GM19043 (cell line): ENCODE results near the gene GUCA2A.

Experiments used
- ATAC-seq: cut with Tn5 transposase; IDR thresholded peaks from one replicate; pipeline ENCODE4 v1.9.1; 2021; ENCODE audit warnings: low read depth; ENCODE audit not compliant: unreplicated experiment

Gene GUCA2A

DNA sequence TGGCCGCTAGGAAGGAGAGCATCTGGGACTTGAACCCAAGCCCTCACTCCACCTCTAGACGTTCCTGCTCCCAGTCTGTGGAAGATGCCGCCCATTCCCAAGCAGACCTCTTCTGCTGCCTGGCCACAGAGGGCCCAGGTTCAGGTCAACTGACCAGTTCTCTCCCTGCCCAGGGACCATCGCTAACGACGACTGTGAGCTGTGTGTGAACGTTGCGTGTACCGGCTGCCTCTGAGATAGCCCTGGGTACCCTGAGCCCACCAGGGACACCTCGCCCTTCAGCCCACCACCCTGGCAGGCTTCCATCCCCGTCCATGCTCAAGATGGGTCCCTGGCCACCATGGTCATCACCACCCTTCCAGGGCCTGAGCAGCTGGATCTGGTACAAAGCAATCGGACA is 9.2 kb downstream of the GUCA2A start:
- ATAC-seq = no peak

DNA sequence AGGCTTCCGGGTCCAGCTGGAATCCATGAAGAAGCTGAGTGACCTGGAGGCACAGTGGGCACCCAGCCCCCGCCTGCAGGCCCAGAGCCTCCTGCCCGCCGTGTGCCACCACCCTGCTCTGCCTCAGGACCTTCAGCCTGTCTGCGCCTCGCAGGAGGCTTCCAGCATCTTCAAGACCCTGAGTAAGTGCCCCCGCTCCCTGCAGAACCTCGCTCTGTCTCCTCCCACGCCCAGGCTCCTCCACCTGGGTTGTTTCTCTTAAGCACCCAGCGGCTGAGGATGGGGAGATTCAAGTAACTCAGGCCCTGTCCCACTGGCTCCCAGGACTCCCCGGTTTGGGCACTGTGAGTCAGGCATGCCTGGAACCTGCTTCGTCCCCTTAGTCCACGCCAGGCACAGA is 9.9 kb downstream of the GUCA2A start:
- no peak for ATAC-seq

DNA sequence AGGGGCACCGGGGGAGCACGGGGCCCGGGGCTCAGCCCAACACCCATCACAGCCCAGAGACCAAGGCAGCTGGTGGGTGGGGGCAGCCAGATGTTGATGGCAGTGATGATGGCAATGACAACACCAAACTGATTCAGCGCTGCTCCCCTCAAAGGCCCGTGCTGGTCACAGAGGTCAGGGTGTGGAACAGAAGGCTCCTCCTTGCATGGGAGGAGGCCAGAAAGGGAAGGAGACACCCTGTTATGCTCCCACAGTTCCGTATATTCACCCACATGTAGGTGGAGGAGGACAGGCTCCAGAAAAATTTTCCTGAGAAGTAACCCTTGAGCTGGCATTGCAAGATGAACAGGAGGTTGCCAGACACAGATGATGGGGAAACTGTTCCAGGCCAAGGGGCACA is 10.9 kb downstream of the GUCA2A start:
- no peak for ATAC-seq

DNA sequence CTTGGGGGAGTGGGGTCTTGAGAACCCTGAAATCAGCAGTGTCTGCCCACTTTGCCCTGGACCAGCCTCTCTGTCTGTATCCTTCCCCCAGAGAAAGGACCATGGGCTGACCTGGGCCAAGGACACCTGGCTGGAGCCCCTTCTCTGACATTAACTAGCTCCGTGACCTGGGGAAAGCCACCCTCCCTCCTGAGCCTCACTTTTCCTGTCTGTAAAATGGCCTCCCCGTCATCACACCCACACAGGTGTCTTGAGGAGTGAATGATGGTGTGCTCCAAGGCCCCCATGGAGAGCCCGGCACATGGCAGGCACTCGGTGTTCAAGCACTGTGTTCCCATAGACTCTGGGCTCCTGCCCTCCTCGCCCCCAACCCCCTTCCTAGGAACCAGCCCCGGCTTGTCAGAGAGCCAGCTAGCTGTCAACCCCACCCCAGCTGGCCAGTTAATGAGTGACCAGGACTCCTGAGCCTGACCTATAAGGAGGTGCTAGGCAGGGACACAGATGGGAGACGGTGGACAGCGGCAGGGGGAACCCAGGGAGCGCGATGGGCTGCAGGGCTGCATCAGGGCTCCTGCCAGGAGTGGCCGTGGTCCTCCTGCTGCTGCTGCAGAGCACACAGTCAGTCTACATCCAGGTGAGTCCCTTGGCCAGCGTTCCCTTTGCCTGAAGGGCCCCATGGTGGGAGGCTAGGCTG is 11.5 kb downstream of the GUCA2A start, which contains the start of gene GUCA2B:
Gene GUCA2B, plus strand, starts transcription at position 504 of the 694 bp plus-strand sequence. Its CDS starts 41 bp downstream, at position 545.
- no peak for ATAC-seq

DNA sequence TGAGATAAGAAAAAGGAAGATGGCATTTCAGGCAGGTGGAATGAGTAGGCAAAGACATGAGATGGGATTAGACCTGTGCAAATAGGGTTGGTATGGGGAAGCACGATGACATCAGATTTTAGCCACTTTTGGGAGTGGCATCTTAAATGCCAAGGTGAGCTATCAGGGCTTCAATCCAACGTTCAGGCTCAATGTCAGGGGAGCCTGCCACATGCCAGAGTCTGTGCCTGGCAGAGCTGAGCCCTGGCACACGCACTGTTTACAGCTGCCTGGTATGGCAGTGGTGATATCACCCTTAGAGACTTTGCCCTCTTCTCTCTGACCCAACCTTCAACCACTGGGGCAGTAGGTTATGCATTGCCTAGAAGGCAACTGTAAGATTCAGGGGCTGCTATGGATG is 12.4 kb downstream of the GUCA2A start:
- ATAC-seq = no peak

DNA sequence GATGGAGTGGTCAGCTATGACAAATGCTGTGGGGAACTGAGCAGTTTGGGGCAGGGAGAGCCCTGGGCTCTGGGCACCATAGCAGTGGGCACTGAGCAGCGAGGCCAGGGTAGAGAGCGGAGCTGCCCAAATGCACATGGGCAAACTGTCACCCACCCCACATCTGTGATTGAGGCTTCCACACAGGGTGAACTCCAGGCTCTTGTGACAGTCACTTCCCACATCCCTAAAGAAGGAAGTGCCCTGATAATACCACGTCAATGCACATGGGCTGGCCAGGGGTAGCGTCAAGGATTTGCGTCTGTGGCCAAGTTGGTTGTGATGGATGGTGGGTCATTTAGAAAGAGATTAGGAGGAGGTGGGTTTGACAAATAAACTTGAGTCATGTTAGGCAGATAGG is 13.9 kb downstream of the GUCA2A start:
- no peak for ATAC-seq

DNA sequence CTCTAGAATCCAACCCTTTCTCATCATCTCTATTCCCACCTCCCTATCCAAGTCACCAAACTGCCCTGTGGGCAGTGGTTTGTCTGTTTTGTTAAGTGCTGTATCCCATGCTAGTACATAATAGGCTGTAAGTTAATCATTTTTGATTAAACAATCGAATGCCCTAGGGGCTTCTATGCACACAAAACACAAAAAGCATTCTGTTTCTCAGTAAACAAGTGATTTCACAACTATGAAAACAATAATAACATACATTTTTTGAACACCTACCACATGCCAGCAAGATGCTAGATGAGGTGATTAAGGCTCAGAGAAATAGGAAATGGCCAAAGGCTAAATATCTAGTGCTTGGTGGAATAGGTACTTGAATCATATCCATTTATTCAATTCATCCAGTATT is 16.4 kb downstream of the GUCA2A start:
- no peak for ATAC-seq

DNA sequence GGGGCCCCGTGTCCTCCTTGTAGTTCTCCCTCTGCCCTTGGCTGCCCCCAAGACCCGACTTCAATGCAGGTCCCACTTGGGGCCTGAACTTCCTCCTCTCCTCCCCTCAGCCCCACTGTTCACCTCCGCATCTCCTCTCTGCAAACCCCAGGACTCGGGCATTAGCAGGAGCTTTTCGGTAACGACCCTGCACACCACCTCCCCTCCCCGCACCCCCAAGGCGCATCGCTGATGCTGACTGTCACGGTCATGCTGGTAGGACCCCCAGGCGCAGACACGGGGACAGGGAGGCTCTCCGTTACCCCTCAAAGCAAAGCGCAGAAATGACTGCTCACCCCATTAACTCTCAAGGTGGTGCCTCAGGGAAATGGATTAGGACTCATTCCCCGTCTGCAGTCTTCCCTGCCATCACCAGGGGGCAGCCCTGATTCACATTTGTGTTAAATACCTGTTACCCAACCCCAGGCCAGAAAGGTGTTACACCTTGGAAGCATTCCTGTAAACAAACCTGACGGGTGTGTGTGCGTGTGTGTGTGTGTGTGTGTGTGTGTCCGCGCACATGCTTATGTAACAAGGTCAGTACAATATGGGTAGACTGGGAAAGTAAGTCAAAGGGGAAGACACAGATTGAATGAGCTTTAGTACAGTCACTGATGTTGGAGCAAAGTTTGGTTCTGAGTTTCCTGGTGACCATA is 17.8 kb downstream of the GUCA2A start:
- no peak for ATAC-seq

DNA sequence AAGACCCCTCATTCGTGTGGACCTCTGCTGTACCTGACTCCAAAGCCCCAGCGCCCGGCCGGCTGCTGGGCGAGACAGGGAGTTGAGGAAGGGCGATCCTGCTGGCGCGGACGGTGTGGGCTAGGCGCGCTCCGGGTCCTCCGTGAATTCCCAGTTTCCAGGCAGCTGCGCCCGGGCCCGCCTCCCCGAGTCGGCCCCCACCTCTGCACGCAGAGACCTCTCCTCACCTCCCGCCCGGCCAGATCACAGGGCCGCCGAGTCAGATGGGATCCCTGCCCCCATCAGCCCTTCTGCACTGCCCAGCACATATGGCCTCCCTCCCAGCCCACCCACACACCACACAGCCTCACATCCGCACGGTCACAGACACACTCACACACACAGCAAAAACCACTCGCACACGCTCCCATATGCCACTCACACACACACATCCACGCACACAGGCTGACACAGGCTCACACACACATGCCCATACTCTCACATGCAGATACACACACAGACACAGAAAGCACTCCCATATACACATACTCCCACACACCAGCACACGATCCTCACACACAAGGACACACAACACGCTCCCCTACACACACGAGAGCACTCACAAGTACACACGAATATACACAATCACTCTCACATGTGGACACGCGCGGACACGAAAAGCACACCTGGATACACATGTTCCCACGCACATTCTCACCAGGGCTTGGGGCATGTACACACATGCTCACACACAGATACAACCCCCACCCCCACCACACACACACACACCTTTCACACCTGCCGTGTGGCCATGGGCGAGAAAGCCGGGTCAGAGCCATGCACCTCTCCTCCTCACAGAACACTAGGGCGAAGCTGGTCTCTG is 18.6 kb downstream of the GUCA2A start:
- ATAC-seq = no peak

DNA sequence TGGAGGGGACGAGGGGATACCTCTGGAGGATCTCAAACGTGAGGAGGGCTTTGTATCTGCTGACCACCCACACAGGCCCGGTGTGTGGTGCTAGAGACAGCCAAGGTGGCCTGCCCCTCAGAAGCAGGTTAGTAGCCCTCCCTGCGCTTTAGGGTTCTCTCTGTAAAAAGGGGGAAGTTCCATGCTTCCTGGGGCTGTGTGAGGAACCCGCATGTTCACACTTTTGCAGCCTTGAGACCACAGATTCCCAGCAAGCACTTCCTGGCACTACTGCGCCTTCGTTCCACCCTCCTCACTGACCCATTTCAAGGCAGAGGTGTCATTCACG is 19.2 kb downstream of the GUCA2A start:
- no peak for ATAC-seq

DNA sequence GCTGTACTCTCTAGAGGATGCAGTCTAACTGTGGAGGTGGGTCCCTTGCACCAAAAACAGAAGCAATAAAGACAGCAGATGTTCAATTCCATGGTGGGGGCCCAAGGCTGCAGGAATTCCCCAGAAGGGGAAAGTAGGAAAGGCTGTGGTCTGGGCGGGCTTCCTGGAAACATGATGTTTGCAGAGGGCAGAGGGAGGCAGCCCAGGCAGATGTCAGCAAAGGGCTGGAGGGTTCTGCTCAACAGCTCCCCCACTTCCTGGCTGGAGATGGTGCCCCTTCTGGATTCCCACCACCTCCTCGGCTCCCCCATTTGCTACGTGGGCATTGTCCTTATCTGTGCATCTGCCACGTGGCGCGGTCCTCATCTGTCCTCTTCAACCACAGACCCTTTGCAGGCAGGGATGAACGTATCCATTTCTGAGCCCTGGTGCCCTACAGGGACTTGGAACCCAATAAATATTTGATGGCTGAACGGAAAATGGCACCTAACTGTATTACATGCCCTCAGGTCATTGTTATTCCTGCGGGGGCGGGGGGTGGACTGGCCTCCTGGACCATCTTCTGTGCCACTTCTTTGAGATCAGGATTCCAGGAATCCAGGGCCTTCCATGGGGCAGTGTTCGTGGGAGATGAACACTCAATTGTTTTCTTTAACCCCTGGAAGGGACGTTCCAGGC is 19.7 kb downstream of the GUCA2A start:
- ATAC-seq = no peak

DNA sequence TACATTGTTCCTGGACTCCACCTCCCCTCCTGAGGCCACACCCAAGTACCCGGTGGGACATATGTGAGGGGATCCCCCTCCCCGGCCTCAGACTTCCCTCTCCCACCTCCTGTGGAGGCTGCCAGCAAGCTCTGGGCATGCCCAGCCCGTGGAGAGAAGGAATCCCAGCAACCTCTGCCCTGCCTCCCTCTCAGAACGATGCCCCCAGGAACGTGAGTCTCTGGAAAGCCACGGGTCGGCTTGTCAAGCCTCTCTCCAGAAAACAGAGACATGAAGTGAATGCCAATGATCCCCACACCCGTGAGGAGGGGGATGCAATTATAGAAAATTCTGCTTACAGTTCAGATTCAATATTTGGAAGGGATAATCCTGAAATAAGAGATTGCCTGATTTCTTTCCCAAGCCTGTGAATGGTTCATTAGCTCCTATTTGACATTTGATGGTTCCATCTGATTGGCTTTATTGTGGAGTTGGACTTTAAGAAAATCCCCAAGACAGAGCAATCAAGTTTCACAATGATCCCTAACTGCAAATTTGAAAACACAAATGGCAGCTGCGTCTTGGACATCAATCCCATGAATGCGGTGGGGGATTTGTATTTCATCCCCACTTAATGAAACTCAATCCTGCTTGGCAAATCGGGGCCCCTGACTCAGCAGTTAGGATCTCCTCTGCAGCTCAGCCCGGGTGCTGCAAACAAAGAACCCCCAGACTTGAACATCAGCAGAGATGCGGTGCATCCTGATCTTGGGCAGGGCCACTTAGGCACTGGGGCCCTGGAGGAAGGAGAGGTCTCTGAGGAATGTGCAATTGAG is 20.4 kb downstream of the GUCA2A start:
- no peak for ATAC-seq

DNA sequence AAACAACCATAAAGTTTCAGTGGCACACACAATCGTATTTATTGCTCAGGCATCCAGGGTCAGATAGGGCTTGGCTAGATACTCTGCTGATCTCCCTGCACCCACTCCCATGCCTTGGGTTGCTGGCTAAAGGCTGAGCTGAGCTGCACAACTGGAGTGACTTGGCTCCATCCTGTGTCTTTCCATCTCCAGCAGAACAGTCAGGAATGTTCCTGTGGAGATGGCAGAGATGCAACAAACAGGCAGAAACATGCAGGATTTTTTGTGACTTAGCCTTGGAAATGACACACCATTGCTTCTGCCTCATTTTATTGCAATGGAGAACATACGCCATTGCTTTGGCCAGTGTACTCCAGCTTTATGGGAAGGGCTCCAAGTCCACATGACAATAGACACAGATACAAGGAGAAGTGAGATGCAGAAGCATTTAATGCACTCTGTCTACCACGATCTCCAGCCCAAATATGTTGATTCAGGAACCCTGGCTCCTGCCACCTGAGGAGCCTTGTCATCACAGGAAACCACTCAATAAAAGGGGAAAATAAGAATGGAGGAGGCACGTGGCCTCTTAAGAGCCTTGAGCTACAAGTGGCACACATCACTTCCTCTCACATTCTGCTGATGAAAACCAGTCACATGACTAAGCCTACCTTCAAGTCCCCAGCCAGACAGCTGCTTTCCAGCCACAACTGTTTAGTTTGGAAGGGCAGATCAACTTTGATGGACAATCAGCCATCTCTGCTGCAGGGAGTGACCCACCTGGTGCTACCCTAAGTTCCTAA is 21.5 kb downstream of the GUCA2A start:
- no peak for ATAC-seq

DNA sequence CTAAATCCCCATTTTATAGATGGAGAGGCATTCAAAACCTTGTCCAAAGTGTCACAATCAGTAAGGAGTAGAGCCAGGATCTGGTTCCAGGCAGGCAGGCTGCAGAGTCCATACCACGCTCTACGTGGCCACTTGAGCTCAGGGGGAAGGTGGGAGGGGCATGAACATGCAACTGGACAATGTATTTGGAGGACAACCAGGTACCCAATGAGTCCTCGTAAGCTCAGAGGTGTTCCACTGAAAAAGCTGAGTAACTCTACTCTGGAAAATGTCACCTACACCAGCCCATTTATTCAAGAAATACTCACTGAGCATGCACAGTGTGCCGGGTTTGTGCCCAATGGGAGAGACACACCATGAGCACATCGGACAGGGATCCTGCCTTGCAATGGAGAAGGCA is 22.6 kb downstream of the GUCA2A start:
- no peak for ATAC-seq

DNA sequence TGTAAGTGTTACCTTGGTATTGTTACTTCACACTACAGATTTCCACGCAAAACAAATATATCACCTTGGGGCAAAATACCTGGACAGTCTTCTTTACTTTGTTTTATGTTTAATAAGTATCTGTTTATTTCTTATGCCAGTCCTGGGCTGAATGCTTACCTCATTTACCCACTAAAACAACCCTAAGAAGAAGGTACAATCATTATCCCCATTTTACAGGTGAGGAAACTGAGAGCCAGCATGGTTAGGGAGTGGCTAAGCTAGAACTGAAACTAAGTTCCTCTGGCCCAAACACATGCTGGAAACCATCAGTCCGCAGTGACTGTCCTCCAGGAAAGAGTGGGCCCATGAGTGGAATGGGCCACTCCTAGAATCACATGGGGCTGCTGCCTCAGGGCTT is 24.4 kb downstream of the GUCA2A start:
- no peak for ATAC-seq

DNA sequence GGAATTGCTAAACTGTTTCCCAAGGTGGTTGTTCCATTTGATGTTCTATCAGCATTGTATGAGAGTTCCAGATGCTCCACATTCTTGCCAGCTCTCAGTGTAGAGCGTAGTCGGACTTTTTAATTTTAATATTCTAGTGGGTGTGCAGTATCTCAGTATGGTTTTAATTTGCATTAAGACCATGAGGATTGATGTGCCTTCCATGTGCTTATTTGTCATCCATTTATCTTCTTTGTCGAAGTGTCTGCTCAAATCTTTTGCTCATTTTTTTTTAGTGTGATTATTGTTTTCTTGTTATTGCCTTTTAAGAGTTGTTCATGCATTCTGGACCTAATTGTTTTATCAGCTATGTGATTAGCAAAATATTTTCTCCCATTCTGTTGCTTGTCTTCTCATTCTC is 25.1 kb downstream of the GUCA2A start:
- no peak for ATAC-seq

DNA sequence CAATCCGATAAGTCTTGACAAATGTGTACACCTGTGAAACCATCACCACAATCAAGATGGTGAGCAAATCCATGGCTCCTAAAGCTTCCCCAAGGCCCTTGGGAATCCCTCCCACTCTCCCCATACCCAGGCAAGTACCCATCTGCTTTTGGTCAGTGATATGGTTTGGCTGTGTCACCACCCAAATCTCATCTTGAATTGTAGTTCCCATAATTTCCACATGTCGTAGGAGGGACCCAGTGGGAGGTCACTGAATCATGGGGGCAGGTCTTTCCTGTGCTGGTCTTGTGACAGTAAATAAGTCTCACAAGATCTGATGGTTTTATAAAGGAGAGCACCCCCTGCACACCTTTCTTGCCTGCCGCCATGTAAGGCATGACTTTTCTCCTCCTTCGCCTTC is 26.0 kb downstream of the GUCA2A start:
- no peak for ATAC-seq

DNA sequence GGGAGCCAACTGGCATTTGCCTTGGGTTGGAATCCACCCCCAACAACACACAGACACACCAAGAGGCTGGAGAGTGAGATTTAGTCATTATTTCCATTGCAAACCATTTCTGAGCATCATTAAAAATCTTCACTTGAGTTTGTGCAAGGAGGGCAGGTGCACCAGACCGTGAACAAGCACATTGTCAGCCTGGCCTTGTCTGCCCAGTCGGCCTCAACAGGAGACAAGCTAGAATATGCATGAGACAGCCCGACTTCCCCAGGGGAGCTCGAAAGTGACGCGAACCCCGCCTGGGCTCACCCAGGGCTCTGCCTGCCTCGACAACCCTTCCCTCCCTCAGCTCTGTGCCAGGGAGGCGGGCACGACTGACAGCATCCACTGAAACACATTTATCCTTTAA is 26.8 kb downstream of the GUCA2A start:
- ATAC-seq = no peak

DNA sequence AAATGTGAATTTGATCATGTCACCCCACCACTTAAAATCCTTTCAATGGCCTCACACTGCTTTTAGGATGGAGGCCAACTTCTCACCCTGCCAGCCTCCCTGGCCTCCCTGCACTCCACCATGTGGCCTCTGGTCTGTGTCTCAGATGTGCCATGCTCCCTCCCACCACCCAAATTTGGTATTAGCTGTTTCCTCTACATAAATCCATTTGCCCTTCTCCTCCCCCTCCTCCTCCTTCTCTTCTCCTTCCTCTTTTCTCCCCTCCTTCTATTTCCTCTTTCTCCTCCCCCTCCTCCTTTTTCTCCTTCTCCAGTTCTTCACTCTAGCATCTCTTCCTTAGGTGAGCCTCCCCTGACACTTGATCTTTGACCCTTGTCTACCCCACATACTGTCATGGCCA is 28.1 kb downstream of the GUCA2A start:
- no peak for ATAC-seq
